Stimulated activated CD8-positive, alpha-beta memory T cell treated with anti-CD3 and anti-CD28 coated beads, Interleukin-12 subunit alpha, Interleukin-12 subunit beta, amount 100 ng/mL, for 1 hour (primary cell): ENCODE results near the gene MICAL3.
"Not testable (repeated sequence)": the region's sequence is repeated elsewhere in the genome, so short reads cannot be mapped to it uniquely, and the experiment has no call there.

Experiments used
- DNase-seq: peaks from one replicate; pipeline ENCODE4 v3.0.0-alpha.2; 2020; ENCODE audit warnings: low read depth

MICAL3 gene

DNA sequence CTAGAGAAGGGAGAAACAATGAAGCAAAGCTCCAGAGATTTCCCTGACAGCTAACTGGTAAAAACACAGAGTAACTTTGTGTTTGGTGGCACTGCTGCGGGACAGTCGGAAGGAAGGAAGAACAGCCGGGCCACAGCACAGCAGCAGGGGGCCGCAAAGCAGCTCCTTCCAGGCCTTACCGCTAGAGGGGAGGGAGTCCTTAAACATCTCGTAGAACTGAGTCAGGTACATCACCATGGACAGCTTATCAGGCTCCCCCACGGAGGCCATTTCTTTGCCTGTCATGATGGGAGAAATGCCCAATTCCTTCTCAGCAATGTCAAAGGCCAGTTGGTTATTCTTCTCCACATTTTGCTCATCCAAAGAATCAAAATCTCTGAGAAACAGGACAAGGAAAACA is 135.5 kb downstream of the MICAL3 start:
- DNase-seq = no peak

- no peak for DNase-seq
Measured at GRCh38 chr22:17888439-17888838, 135.9 kb downstream of the MICAL3 start.

DNA sequence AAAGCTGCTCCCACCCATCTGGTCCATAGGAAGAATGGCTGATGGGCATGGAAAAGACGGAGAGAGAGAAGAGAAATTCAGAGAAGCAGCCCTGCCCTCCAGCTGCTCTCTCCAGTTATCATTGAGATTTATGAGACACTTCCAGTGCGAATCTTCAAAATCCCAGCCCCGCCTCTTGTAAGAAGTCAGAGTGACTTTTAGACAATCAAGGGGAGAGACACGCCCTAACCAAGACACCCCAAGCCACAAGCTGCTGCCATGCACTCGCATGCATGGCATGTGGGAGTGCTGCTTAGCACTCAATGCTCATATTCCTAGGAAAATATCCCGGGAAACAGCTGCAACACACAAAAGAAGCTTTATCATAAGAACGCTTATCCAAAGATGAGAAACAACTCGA is 139.5 kb downstream of the MICAL3 start:
- no peak for DNase-seq

GRCh38 chr22:17884084-17884483 is 140.3 kb downstream of the MICAL3 start:
- DNase-seq = no peak

DNA sequence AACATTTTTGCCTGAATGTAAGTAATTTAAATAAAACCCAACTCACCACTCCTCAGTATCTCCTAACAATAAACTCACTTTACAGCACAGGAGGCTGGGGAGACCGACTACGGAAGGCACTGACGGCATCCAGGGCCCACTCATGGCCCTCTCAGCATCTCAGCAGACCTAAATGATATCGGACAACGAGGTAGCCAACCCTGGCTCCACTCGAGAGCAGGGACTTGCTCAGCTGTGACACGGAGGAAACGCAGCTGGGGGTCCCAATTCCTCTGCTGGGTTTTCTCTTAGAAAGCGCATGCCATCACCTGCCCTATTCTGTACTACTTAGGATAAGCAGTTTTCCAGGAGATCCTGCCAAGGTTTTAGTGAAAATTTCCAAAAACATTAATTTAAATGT is 141.0 kb downstream of the MICAL3 start:
- DNase-seq = no peak

GRCh38 chr22:17882727-17883126 is 141.6 kb downstream of the MICAL3 start:
- no peak for DNase-seq

GRCh38 chr22:17882162-17882561 is 142.2 kb downstream of the MICAL3 start:
- no peak for DNase-seq

DNA sequence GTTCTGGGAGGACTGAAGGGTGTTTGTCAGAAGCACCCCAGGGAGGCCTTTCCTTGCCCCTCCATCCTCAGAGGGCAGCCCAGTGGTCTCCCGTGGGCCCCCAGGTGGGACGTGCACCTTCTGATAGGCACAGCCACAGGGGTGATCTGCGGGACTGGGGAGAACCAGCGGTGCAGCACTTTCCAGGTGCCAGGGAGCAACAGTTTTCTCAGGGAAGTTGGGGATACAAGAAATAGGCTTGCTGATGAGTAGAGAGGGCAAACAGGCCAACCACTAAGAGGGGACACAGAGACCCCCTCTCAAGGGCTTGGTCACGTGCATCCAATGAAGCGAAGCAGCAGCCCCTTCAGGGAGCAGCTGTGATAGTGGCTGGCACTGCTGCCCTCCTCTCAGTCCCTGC is 143.0 kb downstream of the MICAL3 start:
- no peak for DNase-seq

DNA sequence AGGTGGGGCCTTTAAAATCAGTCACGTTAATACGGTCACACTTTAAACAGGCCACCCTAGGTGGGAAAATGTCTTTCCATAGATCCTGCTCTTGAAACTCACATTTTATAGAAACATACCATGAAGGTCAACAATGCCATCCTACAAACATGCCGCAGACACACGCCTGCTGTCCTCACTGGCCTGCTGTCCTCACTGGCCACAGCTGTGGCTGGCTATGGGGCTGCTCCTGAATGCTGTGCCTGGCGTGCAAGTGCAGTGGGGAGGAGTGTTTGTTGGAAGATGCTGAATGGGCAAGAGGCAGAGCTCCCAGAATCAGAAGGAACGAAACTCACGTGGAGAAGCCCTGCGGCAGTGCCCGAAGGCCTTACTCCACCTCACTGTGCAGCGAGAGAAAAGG is 143.9 kb downstream of the MICAL3 start:
- DNase-seq = no peak

DNA sequence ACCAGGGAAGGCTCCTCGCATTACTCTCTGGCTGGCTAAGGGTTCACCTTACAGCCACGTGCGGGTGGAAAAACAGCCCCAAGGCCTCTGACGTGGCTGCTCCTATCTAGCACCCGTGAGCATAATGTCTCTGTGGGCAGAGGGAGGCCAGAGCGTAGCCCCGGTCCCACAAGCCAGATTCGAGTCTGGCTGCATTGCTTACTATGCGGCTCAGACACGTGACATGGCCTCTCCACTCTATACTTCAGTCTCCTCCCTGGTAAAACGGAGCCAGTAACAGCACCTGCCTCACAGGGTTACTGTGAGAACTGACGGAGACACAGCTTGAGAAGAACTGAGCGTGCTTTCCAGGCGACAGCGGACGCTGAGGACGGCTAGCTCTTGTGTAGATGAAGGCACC is 144.3 kb downstream of the MICAL3 start:
- DNase-seq = no peak

GRCh38 chr22:17878941-17879340 is 145.4 kb downstream of the MICAL3 start:
- no peak for DNase-seq

DNA sequence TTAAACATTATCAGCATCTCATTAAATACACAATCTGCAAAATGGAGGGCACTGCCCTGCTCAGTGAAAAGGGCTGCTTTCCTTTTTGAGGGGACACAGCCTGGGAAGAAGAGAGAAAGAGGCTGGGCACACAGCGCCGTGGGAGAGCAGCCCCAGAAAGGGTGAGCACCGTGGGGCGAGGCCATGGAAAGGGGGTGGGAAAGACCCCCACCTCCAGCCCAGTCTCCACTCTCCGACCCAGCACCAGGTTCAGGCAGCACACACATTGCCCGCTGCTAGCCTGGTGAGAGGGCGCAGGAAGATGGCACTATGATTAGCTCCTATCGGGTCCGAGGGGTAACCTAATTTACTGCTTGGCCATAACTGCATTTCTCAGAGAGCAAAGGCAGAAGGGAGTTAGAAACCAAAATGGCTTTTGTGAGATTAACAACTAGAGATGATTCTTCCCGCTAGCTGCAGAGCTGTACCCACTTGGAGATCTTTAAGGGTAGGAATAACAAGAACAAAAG is 146.1 kb downstream of the MICAL3 start:
- DNase-seq = no peak

DNA sequence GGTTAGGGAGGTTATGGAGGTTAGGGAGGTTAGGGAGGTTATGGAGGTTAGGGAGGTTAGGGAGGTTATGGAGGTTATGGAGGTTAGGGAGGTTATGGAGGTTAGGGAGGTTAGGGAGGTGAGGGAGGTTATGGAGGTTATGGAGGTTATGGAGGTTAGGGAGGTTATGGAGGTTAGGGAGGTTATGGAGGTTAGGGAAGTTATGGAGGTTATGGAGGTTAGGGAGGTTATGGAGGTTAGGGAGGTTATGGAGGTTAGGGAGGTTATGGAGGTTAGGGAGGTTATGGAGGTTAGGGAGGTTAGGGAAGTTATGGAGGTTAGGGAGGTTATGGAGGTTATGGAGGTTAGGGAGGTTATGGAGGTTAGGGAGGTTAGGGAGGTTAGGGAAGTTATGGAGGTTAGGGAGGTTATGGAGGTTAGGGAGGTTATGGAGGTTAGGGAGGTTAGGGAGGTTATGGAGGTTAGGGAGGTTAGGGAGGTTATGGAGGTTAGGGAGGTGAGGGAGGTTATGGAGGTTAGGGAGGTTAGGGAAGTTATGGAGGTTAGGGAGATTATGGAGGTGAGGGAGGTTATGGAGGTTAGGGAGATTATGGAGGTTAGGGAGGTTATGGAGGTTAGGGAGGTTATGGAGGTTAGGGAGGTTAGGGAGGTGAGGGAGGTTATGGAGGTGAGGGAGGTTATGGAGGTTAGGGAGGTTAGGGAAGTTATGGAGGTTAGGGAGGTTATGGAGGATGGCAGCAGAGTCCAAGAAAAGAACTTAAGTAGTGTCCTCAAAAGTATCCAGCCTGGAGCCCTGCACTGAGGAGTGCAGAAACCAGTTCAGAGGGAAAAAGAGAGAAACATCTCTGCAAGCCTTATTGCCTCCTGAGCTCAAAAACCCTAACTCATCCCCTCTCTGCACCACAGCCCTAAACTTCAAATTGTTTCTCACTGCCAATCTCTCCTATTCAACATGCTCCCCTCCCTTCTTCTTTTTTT is 147.2 kb downstream of the MICAL3 start:
- DNase-seq = not testable (repeated sequence)

DNA sequence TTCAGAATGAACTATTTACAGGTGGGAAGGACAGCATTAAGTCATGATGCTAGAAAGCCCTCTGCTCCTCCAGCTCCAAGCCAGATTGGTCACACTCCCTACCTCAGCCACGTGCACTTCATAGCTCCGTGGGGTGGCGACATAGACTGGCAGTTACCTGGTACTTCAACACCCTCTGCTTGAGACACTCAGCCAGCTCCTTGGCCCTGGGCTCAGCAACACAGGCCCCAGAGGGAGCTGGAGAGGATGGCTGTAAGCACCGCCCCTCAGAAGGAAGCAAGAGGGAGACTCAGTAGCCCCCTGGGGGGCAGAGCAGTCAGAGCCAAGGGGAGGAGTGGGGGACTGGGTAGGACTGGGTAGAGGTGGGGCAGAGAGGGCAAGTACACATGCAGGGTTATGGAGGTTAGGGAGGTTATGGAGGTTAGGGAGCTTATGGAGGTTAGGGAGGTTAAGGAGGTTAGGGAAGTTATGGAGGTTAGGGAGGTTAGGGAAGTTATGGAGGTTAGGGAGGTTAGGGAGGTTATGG is 148.0 kb downstream of the MICAL3 start:
- no peak for DNase-seq

GRCh38 chr22:17875631-17876030 is 148.7 kb downstream of the MICAL3 start:
- DNase-seq = no peak

DNA sequence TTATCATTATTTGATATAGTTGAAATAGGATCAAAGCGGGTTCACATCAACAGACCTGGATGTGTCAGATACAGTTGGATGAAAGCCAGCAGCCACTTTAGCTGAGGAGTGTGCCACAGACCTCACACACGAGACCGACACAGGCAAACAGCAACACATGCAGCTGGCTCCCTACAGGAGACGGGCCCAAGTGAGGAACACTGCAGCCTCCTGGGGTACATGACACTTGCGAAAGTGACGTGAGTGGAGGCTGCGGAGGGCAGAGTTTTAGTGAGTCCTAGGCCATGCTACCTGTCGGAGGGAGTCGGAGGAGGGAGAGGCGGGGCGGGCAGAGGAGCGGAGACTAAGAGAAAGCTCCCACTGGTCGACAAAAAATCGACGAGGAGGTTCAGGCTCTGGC is 149.2 kb downstream of the MICAL3 start:
- DNase-seq = no peak

DNA sequence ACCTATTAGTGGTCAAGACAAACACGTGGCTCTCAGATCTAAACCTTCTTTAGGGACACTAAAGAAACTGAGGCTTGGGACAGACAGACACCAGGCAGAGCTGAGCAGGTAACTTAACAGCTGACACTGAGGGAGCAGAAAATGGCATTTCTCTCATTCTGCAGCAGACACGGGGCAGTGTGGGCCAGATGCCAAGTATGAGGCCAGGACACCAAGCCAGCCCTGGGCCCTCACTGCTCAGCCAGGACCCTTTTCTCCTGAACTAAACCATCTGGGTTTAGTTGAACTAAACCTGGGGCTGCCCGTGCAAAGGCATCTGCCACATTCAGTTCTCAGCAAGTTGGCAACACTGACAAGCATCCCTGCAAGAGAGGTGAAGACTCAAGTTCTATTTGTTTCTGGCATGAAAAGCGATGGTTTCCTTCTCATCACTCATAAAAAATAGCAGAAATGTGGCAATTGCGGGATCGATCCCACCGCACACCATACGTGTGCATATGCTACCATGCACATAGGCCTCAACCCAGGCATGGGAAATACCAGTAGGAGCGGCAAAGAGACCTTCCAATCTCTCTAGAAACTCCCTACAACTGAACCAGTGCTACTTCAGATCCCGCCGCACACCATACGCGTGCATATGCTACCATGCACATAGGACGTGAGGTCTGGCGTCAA is 150.0 kb downstream of the MICAL3 start:
- DNase-seq = no peak

DNA sequence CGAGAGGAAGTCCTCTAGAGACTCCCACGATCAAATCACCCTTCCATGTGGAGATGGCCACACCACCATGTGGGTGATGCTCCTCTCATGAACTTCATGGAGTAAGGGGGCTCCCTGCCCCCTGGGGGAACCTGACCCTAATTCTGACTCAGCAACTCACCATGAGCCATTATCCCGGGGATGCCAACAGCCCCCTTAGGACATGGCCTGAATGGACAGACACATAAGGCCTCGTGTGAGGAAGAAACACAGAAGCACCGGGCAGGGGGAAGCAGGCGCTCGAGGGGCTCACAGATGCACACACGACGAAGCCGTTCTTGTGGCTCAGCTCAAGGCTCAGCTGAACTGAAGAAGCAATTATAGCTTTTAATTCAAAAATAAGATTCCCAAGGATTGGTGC is 150.6 kb downstream of the MICAL3 start:
- DNase-seq = no peak

GRCh38 chr22:17873116-17873515 is 151.2 kb downstream of the MICAL3 start:
- DNase-seq = no peak

GRCh38 chr22:17872471-17872870 is 151.9 kb downstream of the MICAL3 start:
- no peak for DNase-seq

DNA sequence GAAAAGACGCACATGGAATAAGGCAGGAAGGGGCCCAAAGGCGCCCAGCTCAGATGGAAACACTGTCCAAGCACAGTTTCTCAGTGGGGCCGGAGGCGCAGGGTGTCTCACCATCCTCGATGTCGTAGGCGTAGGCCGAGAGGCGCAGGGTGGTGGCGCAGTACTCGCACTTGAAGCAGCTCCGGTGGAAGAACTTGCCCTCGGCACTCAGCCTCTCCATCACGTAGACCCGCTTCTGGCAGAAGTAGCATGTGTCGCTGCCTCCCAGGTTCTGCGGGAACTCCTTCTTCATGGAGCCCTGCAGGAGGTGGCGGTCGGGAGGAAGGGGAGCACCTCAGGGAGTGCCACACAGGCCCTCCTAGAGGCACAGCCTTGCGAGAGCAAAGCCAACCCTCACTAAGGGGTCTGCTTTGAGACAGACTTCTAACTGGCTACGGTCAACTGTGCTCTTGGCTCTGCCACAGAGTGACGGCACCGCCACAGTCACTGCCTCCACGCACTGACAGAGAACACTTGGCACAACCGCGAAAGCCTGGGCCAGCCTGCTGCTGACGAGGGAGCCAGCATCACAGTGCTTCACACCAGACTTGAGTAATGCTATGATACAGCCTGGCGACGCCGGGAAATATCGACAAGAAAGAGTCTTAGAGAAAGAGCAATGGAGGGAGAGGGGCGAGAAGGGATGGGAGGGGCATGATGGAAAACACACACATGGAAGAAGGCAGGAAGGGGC is 152.5 kb downstream of the MICAL3 start:
- no peak for DNase-seq

GRCh38 chr22:17870407-17870806 is 154.0 kb downstream of the MICAL3 start:
- DNase-seq = no peak
